HFFc6 (cell line): Measurements from ENCODE around the gene LDLRAD1. TPM values are rescaled to one million over a fixed set of nuclear protein-coding genes. Genes with fewer than 3 reads are reported as not detected.

Source experiments
- DNase-seq: peaks from one replicate; pipeline ENCODE4 v3.0.0-alpha.2; 2018
- H3K27ac Mint-ChIP-seq: 2 replicates; pipeline ENCODE4 v1.8.0; 2020; ENCODE audit warnings: mild to moderate bottlenecking, mixed read lengths
- H3K27me3 Mint-ChIP-seq: 2 replicates; pipeline ENCODE4 v1.8.0; 2021; ENCODE audit warnings: mild to moderate bottlenecking, moderate library complexity, mixed read lengths; ENCODE audit not compliant: insufficient read depth
- H3K36me3 Mint-ChIP-seq: 2 replicates; pipeline ENCODE4 v1.8.0; 2021; ENCODE audit warnings: low read depth, mixed read lengths
- H3K4me1 Mint-ChIP-seq: 2 replicates; pipeline ENCODE4 v1.8.0; 2020; ENCODE audit warnings: low read depth, mixed read lengths
- H3K4me3 Mint-ChIP-seq: 2 replicates; pipeline ENCODE4 v1.8.0; 2020; ENCODE audit warnings: mild to moderate bottlenecking, moderate library complexity, mixed read lengths
- H3K9me3 Mint-ChIP-seq: 2 replicates; pipeline ENCODE4 v1.8.0; 2020; ENCODE audit warnings: mild to moderate bottlenecking, mixed read lengths
- CTCF ChIP-seq: fragments of 200-600 bp; sonication (generic); IDR thresholded peaks from 2 replicates; pipeline ENCODE4 v1.5.0; 2021; ENCODE audit warnings: antibody characterized with exemption, mild to moderate bottlenecking
- total RNA-seq, 6 experiments: library from RNA; stranded (reverse); fragmentation: NEBNext Ultra II Directional; extraction: Animal tissue kit (Norgen Biotek cat#: 25700); gene quantifications; 2 replicates in 1 of 6; 3 replicates in 5 of 6; pipeline ENCODE4 v1.2.3, GENCODE V29; 2021

LDLRAD1 gene
- total RNA-seq, 6 experiments from 2014 or later, result not detected

- Mint-ChIP-seq H3K27me3 (peaks cover 43% of the 10 kb centered on the region), H3K4me1 (peaks cover 11% of the 10 kb centered on the region; the same call in 1 of the 2 replicates), H3K4me3 (no peak overlapping the region), H3K27ac (no peak overlapping the region), H3K36me3 (no peaks in the 10 kb centered on the region), H3K9me3 (no peaks in the 10 kb centered on the region)
- no peak for TF ChIP-seq CTCF
- no peak for DNase-seq
Observed at GRCh38 chr1:54013393-54014008, 4.5 kb downstream of the LDLRAD1 start.

- H3K27me3 Mint-ChIP-seq, result peaks cover 42% of the 10 kb centered on the region
- no peaks in the 10 kb centered on the region for H3K36me3 Mint-ChIP-seq
- no peak overlapping the region for H3K4me3 Mint-ChIP-seq
- H3K27ac Mint-ChIP-seq, result no peak overlapping the region
- no peak for TF ChIP-seq CTCF
- no peaks in the 10 kb centered on the region for H3K9me3 Mint-ChIP-seq
- H3K4me1 Mint-ChIP-seq, result peaks cover 11% of the 10 kb centered on the region; the same call in 1 of the 2 replicates
- DNase-seq, result no peak
Observed at GRCh38 chr1:54012863-54013262, 5.1 kb downstream of the LDLRAD1 start.

- peaks cover 38% of the 10 kb centered on the region for H3K27me3 Mint-ChIP-seq
- no peaks in the 10 kb centered on the region for H3K36me3 Mint-ChIP-seq
- no peak overlapping the region for H3K4me3 Mint-ChIP-seq
- no peak for DNase-seq
- no peak for TF ChIP-seq CTCF
- peaks cover 11% of the 10 kb centered on the region; the same call in 1 of the 2 replicates for H3K4me1 Mint-ChIP-seq
- no peaks in the 10 kb centered on the region for H3K9me3 Mint-ChIP-seq
- H3K27ac Mint-ChIP-seq, result no peak overlapping the region
Observed at GRCh38 chr1:54012008-54012325, 6.0 kb downstream of the LDLRAD1 start.

GRCh38 chr1:54011316-54012007, 6.5 kb downstream of the LDLRAD1 start:
- Mint-ChIP-seq H3K4me3 (no peak overlapping the region), H3K27ac (no peak overlapping the region), H3K36me3 (no peaks in the 10 kb centered on the region), H3K27me3 (peaks cover 42% of the 10 kb centered on the region), H3K9me3 (no peaks in the 10 kb centered on the region), H3K4me1 (peaks cover 8% of the 10 kb centered on the region; the same call in 1 of the 2 replicates)
- no peak for DNase-seq
- TF ChIP-seq CTCF, result no peak

GRCh38 chr1:54010415-54011117, 7.4 kb downstream of the LDLRAD1 start:
- DNase-seq, result no peak
- no peaks in the 10 kb centered on the region for H3K9me3 Mint-ChIP-seq
- no peaks in the 10 kb centered on the region for H3K36me3 Mint-ChIP-seq
- no peaks in the 10 kb centered on the region for H3K4me1 Mint-ChIP-seq
- no peak overlapping the region for H3K4me3 Mint-ChIP-seq
- no peak overlapping the region for H3K27ac Mint-ChIP-seq
- TF ChIP-seq CTCF, result no peak
- H3K27me3 Mint-ChIP-seq, result peaks cover 46% of the 10 kb centered on the region
